A549 (cell line): ENCODE data around the gene ERICH6B.

Experiments
- CHD4 ChIP-seq: fragments of 200-600 bp; sonication (generic); IDR thresholded peaks from 2 replicates; pipeline ENCODE4 v1.6.1; 2016; ENCODE audit warnings: antibody characterized with exemption, mild to moderate bottlenecking, borderline replicate concordance
- KDM5A ChIP-seq: fragments of 200-600 bp; sonication (generic); IDR thresholded peaks from 2 replicates; pipeline ENCODE4 v1.6.1; 2016; ENCODE audit warnings: antibody characterized with exemption, mild to moderate bottlenecking
- PBX3 ChIP-seq: IDR thresholded peaks from 2 replicates; pipeline ENCODE4 v1.6.1; 2012
- POLR2A ChIP-seq: IDR thresholded peaks from 2 replicates; pipeline ENCODE4 v1.6.1; 2012; ENCODE audit warnings: mild to moderate bottlenecking, low read length
- TF ChIP-seq, protein P1 (sequence below): fragments of >200 bp; sonication (Bioruptor Twin); formaldehyde crosslinking; IDR thresholded peaks from 3 replicates; pipeline ENCODE4 v1.5.1; 2016

- TF ChIP-seq, protein P1, sequence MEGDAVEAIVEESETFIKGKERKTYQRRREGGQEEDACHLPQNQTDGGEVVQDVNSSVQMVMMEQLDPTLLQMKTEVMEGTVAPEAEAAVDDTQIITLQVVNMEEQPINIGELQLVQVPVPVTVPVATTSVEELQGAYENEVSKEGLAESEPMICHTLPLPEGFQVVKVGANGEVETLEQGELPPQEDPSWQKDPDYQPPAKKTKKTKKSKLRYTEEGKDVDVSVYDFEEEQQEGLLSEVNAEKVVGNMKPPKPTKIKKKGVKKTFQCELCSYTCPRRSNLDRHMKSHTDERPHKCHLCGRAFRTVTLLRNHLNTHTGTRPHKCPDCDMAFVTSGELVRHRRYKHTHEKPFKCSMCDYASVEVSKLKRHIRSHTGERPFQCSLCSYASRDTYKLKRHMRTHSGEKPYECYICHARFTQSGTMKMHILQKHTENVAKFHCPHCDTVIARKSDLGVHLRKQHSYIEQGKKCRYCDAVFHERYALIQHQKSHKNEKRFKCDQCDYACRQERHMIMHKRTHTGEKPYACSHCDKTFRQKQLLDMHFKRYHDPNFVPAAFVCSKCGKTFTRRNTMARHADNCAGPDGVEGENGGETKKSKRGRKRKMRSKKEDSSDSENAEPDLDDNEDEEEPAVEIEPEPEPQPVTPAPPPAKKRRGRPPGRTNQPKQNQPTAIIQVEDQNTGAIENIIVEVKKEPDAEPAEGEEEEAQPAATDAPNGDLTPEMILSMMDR: no peak
- TF ChIP-seq POLR2A (no peak), CHD4 (no peak), PBX3 (no peak), KDM5A (no peak)
These were observed 20.8 kb downstream of the ERICH6B start for GRCh38 chr13:45594764-45595163.
